ENCODE data around the gene POU2F2. TPM values are rescaled to one million over a fixed set of nuclear protein-coding genes. Genes with fewer than 3 reads are reported as not detected.

POU2F2 gene
- total RNA-seq, 1 experiment from 2014 or later = 6.0 TPM

DNA sequence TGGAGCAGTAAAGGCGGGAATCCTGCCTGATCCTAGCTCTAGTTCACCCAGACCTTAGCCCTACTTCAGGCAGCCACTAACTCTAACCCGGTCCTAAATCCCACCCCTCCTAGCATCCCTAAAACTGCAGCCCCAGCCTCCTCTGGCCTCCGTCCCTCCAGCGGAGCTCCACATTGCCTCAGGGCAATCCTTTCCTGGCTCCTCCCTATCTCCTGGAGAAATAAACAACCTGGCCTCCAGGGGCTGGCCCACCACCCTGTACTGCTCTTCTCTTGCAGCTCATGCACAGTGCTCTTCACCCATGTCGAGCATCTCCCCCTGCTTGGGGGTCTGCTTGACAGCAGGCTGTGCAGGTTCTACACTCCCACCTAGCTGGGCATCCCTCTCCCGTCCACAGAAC lies 6.7 kb downstream of the POU2F2 start (continued):
- TF ChIP-seq, protein P1, sequence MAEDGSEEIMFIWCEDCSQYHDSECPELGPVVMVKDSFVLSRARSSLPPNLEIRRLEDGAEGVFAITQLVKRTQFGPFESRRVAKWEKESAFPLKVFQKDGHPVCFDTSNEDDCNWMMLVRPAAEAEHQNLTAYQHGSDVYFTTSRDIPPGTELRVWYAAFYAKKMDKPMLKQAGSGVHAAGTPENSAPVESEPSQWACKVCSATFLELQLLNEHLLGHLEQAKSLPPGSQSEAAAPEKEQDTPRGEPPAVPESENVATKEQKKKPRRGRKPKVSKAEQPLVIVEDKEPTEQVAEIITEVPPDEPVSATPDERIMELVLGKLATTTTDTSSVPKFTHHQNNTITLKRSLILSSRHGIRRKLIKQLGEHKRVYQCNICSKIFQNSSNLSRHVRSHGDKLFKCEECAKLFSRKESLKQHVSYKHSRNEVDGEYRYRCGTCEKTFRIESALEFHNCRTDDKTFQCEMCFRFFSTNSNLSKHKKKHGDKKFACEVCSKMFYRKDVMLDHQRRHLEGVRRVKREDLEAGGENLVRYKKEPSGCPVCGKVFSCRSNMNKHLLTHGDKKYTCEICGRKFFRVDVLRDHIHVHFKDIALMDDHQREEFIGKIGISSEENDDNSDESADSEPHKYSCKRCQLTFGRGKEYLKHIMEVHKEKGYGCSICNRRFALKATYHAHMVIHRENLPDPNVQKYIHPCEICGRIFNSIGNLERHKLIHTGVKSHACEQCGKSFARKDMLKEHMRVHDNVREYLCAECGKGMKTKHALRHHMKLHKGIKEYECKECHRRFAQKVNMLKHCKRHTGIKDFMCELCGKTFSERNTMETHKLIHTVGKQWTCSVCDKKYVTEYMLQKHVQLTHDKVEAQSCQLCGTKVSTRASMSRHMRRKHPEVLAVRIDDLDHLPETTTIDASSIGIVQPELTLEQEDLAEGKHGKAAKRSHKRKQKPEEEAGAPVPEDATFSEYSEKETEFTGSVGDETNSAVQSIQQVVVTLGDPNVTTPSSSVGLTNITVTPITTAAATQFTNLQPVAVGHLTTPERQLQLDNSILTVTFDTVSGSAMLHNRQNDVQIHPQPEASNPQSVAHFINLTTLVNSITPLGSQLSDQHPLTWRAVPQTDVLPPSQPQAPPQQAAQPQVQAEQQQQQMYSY (CRISPR knock-in tag; IDR thresholded peaks at IDR 0.05) = no peak
- TF ChIP-seq ESRRA (CRISPR knock-in tag; IDR thresholded peaks at IDR 0.05; ENCODE audit: borderline replicate concordance) (no peak), NFATC4 (CRISPR knock-in tag; IDR thresholded peaks at IDR 0.05) (no peak), IRF1 (CRISPR knock-in tag; IDR thresholded peaks at IDR 0.05) (no peak)

DNA sequence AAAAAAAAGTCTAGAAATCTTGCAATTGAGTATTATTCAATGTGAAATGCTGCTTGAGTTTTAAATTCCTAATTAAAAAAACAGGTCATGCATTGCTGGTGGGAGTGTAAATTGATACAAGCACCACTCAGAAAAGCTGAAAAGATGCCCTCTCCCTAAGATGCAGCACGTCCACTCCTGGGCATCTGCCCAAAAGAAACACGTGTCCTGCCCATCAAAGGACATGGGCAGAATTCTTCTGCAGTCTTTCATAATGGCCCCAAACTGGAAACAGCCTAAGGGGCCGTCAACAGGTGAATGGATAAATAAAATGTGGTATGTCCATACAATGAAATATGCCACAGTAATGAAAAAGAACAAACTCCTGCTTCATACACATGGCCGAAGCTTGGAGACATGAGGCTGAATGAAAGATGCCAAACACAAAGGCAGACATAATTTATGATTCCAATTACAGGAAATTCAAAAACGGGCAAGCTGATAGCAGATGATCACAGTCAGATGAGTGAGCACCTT lies 7.8 kb downstream of the POU2F2 start:
- Mint-ChIP-seq H3K36me3 (peaks cover 3% of the 10 kb centered on the region; the same call in 1 of the 2 replicates), H3K4me3 (no peak overlapping the region), H3K27me3 (ENCODE audit: low read depth) (0 out of 2 replicates have a peak, but pooled peaks cover 4% of the 10 kb centered on the region), H3K27ac (no peak overlapping the region), H3K9me3 (peaks cover 4% of the 10 kb centered on the region), H3K4me1 (peaks cover 12% of the 10 kb centered on the region)
- ChIA-PET POLR2A (interaction anchor here (0.6 kb wide), 1 partner anchor 106 kb away, joined by 4 read pairs; no protein-coding TSS in a partner anchor), CTCF (interaction anchor here (0.7 to 3.6 kb wide), 10 partner anchors 8 to 60 kb away, joined by 3 to 34 read pairs (median 4); no protein-coding TSS in a partner anchor)
- DNase-seq (ENCODE audit: low spot score) (no peak), ATAC-seq (no peak)
- TF ChIP-seq USF1 (CRISPR knock-in tag; IDR thresholded peaks at IDR 0.05) = no peak
- no peak for TF ChIP-seq GTF2I (CRISPR knock-in tag; conservative IDR thresholded peaks at IDR 0.05)
- TF ChIP-seq ZNF423 (CRISPR knock-in tag; IDR thresholded peaks at IDR 0.05) = no peak
- TF ChIP-seq, protein P2, sequence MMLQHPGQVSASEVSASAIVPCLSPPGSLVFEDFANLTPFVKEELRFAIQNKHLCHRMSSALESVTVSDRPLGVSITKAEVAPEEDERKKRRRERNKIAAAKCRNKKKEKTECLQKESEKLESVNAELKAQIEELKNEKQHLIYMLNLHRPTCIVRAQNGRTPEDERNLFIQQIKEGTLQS (CRISPR knock-in tag; conservative IDR thresholded peaks at IDR 0.05) = no peak
- TF ChIP-seq ZNF512 (CRISPR knock-in tag; IDR thresholded peaks at IDR 0.05; ENCODE audit: borderline replicate concordance) = no peak
- no peak for TF ChIP-seq ZNF396 (CRISPR knock-in tag; IDR thresholded peaks at IDR 0.05; ENCODE audit: borderline replicate concordance)
- TF ChIP-seq ZBTB21 (CRISPR knock-in tag; IDR thresholded peaks at IDR 0.05; ENCODE audit: borderline replicate concordance) = no peak
- no peak for TF ChIP-seq ATF2 (CRISPR knock-in tag; IDR thresholded peaks at IDR 0.05; ENCODE audit: borderline replicate concordance, low read depth)
- TF ChIP-seq, protein P3, sequence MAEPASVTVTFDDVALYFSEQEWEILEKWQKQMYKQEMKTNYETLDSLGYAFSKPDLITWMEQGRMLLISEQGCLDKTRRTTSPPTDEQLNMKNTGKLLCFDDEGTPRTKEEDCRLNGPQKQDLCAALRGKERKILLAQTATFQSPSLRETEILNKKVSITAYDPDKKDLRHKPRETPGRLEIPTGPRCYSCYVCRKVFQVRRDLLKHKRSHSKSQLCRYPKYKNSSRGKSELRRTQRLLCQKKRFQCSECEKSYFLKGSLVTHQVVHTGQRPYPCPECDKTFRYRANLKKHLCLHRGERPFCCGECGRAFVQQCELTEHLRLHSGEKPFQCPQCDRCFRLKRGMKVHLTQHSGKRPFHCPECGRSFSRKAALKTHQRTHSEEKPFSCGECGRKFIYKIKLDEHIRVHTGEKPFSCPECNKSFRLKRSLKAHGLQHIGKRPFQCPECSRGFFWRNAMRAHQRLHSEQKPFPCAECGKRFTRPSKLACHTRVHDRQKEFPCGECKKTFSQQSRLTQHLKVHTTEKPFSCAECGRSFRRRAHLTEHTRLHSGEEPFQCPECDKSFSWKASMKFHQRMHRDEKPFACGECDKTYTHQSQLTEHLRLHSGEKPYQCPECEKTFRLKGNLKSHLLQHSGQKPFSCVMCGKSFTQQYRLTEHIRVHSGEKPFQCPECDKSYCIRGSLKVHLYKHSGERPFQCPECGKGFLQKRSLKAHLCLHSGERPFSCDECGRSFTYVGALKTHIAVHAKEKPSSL (CRISPR knock-in tag; conservative IDR thresholded peaks at IDR 0.05) = no peak
- TF ChIP-seq ZNF121 (CRISPR knock-in tag; IDR thresholded peaks at IDR 0.05) = no peak
- no peak for TF ChIP-seq OVOL2 (CRISPR knock-in tag; IDR thresholded peaks at IDR 0.05; ENCODE audit: borderline replicate concordance)
- no peak for TF ChIP-seq GABPB1 (CRISPR knock-in tag; IDR thresholded peaks at IDR 0.05)
- TF ChIP-seq ZNF232 (CRISPR knock-in tag; IDR thresholded peaks at IDR 0.05) = no peak

Data from WTC11 (cell line).